DND-41 (cell line): ENCODE measurements around the gene FAM20C.

Experiments
- EZH2 ChIP-seq: IDR thresholded peaks from 3 replicates; pipeline ENCODE4 v1.6.1; 2012; ENCODE audit warnings: borderline replicate concordance, low read depth, mild to moderate bottlenecking, moderate library complexity, low read length, inconsistent platforms; ENCODE audit not compliant: severe bottlenecking
- TF ChIP-seq, protein P1 (sequence below): IDR thresholded peaks from 2 replicates; pipeline ENCODE4 v1.5.1; 2012; ENCODE audit warnings: borderline replicate concordance, low read length, moderate library complexity, mild to moderate bottlenecking; ENCODE audit not compliant: poor library complexity, severe bottlenecking; ENCODE audit errors: extremely low read depth

DNA sequence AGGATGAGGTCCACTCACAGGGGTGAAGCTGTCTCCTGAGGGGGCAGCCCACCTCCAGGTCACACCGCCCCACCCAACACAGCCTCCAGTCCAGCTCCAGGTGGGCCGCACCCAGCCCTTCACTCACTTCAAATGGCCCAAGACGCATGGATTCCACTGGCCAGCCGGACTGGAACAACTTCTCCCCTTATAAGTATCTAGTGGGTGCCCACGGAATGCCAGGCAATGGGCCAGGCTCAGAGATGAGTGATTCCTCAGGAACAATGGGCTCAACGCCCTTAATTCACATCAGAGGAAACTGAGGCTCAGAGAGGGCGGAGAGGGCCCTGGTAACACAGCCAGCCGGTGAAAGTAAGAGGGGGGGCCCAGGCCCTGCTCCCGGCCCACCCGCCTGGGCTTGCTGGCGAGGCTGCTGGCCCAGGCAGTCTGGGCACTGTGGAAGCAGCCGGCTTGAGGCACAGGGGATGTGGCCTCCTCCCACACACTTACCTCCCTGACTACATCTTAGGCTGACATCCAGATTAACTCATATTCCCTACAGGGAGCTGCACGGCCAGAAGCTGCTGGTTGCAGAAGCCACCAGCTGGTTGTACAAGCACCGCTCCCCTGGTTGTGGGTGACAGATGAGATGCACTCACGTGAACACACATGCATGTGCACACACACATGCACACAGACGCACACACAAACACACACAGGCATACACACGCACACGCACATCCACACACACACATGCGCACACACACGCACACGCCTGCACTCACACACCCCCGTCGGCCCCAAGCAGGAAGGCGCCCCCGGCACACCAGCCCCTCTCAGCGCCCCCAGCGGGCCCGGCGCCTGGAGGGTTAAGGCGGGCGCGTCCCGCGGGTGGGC lies 1.0 kb upstream of the FAM20C start:
- TF ChIP-seq, protein P1, sequence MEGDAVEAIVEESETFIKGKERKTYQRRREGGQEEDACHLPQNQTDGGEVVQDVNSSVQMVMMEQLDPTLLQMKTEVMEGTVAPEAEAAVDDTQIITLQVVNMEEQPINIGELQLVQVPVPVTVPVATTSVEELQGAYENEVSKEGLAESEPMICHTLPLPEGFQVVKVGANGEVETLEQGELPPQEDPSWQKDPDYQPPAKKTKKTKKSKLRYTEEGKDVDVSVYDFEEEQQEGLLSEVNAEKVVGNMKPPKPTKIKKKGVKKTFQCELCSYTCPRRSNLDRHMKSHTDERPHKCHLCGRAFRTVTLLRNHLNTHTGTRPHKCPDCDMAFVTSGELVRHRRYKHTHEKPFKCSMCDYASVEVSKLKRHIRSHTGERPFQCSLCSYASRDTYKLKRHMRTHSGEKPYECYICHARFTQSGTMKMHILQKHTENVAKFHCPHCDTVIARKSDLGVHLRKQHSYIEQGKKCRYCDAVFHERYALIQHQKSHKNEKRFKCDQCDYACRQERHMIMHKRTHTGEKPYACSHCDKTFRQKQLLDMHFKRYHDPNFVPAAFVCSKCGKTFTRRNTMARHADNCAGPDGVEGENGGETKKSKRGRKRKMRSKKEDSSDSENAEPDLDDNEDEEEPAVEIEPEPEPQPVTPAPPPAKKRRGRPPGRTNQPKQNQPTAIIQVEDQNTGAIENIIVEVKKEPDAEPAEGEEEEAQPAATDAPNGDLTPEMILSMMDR = no peak
- TF ChIP-seq EZH2 = no peak
